Activated gamma-delta T cell treated with Interleukin-2 at 50 U/mL for 16 hours (primary cell): ENCODE results near the gene STX3.
"Not testable (repeated sequence)": the region's sequence is repeated elsewhere in the genome, so short reads cannot be mapped to it uniquely, and the experiment has no call there.

Source experiments
- DNase-seq: peaks from one replicate; pipeline ENCODE4 v3.0.0-alpha.2; 2020

Gene STX3

GRCh38 chr11:59794417-59794816 lies 39.2 kb downstream of the STX3 start:
- no peak for DNase-seq

GRCh38 chr11:59800390-59801025 lies 45.3 kb downstream of the STX3 start:
- no peak for DNase-seq

DNA sequence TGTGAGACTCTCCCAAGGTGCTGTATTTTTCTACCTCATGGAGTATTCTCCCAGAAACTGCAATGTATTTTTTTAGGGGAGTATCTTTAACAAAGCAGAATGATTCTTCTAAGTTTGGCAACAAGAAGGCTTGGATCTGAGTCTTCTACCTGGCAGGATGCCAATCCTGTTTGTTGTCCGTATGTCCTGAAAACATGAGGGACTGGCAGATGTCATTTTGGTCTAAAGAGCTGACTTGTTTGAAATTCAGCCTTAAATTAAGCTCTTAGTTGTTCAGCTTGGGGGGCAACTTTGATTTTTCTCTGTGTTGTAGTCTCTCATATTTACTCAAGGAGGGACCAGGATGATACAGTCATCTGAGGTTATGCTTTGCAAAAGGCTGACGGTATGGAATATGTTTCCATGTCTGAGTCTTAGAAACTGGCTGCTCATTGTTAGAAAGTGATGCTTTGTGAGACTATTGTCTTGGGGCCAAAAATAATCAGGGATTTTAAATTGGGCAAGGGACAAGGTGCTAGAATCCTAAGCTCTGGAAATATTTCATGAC lies 46.1 kb downstream of the STX3 start:
- DNase-seq: no peak

- no peak for DNase-seq
Observed at GRCh38 chr11:59801981-59802638, 46.9 kb downstream of the STX3 start.

DNA sequence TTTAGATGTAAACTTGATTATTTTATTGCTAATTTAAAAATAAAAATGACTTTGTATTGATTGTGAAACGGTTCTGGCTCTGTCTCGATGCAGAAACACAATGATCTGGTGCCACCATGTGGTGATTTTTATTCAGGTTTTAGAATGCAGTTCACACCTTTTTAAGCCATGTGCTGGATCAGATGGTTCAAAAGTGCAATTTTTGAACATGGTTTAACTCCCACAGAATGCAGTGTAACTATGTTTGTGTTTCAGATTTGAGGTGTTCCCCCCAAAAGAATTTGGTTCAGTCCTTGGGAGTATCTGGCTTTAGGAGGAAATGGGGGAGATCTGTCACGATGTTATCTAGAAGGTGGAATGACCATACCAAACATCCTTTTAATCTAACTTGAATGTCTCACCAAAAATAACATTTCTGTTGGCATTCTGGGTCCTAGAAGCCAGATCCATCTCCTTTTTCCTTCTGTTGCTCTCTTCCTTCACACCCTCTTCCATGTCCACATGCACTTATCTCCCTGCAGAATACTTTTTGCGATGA lies 47.5 kb downstream of the STX3 start:
- peak; percentile 42 for DNase-seq

- no peak for DNase-seq
Observed at GRCh38 chr11:59804061-59804460, 48.9 kb downstream of the STX3 start.

- no peak for DNase-seq
Observed at GRCh38 chr11:59807047-59807610, 52.0 kb downstream of the STX3 start.

GRCh38 chr11:59810189-59810910 lies 55.2 kb downstream of the STX3 start, which contains the start of gene MRPL16:
Gene MRPL16, minus strand, starts transcription at chr11:59810778. Its CDS starts 120 bp downstream, at chr11:59810658.
- DNase-seq: peak; percentile 88

DNA sequence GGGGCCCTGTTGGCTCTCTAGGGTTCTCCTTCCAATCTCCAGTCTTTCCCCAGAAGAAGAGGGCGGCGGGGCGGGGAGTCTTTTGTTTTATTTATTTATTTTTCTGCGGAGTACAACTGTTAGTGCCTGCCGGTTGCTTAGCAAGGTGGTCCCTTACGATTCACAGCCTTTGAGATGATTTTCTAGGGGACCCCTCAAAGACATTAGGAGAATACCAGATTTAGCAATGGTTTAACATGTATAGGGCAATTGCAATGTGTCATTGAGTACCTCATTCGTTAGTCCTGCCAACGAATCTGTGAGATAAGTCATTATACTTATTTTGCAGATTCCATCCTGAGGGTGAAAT lies 55.7 kb downstream of the STX3 start:
- DNase-seq: no peak

- DNase-seq: no peak
Observed at GRCh38 chr11:59812220-59812619, 57.0 kb downstream of the STX3 start.

DNA sequence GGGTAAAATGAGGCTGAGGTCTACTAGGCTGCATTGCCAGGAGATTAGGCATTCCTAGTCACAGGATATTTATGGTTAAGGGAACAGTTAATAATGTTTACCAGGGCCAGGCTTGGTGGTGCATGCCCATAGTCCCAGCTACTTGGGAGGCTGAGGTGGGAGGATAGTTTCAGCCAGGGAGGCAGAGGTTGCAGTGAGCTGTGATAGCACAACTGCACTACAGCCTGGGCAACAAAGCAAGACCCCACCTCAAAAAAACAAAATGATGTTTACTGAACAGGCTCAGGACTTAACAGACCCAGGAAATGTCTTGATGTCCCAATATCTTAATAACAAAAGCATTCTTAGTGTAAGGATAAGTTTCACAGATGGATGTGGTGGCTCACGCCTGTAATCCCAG lies 58.2 kb downstream of the STX3 start:
- DNase-seq: no peak

DNA sequence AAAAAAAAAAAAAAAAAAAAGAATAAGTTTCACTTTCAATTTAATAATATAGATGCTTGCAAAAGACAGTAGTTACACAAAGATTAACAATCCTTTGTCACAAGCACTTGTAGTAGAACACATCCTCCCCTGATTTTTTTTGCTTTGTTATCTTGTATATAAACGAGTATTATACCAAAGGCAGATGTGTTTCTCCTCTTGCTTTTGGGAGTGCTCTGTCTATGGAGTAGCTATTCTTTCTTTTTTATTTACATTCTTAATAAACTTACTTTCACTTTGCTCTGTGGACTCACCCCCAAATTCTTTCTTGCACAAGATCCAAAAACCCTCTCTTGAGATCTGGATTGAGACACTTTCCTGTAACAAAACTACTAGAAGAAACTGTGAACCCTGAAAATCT lies 58.8 kb downstream of the STX3 start:
- DNase-seq: no peak

GRCh38 chr11:59815754-59816153 lies 60.6 kb downstream of the STX3 start:
- no peak for DNase-seq

DNA sequence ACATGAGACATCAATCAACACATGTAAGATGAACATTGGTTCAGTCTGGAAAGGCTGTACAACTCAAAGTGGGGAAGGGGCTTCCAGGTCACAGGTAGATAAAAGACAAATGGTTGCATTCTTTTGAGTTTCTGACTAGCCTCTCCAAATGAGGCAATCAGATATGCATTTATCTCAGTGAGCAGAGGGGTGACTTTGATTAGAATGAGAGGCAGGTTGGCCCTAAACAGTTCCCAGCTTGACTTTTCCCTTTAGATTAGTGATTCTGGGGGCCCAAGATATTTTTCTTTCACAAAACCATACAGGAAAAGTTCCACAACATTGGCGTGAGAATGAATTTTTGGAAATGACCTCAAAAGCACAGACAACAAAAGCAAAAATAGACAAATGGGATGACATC lies 61.3 kb downstream of the STX3 start:
- DNase-seq: not testable (repeated sequence)

DNA sequence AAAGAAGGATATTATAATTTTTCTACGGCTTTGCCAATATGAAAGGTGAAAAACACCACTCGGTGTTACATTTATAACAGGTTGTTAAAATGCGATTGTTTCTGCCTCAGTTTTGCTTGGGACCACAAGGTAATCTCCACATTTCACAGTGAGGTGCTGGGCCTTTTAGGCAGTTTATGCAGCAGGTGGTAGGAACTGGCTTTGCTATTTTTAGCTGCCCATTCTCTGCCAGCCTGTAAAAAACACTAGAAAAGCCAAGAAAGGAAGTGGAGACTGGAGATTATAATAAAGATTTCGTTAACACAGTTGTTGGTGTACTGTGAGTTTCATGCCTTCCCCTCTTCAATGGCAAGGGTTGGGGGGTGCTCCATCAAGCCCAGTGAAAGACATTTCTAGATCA lies 63.4 kb downstream of the STX3 start:
- no peak for DNase-seq

GRCh38 chr11:59822989-59823566 lies 67.9 kb downstream of the STX3 start:
- peak; percentile 17 for DNase-seq

DNA sequence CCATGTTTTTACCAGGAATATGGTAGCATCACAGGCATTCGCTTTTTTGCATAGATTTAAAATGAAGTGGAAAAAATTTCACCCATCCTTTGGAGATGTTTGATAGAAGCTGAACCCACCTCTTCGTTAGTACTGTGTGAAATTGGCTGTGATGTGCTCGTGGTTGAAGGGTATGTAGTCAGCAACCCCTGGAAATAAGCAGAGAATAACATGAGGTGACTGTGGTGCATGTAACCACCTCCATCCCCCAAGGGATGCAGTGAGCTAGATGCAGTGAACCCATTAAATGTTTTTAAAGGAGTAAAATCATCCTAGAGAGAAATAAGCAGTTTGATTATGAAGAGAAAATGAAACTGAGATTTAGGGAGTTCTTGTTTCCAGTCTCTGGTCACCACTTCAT lies 74.2 kb downstream of the STX3 start:
- DNase-seq: no peak

DNA sequence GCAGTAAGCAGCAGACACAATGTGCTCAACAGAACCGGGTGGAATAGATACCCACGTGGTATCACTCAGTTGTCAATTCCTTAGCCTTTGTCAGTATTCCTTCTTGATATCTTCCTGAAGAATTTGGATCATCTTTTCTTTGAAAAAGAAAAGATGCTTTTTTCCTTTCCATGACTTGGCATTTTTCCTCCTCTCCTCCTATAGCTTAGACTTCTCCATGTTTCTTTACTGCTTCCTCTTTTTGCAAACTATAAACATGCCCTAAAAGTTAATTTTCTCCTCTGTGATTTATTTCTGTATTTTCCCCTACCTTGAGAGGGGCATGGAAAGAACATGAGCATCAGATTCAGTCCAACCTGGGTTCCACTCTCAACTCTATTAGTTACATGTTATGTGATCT lies 78.4 kb downstream of the STX3 start:
- DNase-seq: no peak

- DNase-seq: no peak
Observed at GRCh38 chr11:59839615-59840014, 84.4 kb downstream of the STX3 start.

DNA sequence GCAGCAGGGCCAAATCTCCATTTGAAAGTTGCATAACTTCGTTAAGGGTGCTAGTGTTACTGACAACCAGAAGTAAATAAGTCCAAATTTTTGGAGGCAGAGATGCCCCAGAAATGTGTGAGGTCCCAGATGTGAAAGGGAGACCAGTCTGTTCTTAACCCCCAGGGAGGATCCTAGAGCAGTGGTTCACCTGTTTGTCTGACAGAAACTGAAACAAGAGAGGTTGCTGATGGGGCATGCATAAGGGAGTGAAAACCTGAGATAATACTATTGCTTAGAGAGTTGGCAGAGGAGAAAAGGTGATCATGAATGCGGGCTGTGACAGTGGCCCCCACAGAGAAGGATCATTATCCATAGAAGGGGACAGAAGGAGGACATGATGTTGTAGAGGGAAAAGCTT lies 86.3 kb downstream of the STX3 start:
- DNase-seq: no peak

DNA sequence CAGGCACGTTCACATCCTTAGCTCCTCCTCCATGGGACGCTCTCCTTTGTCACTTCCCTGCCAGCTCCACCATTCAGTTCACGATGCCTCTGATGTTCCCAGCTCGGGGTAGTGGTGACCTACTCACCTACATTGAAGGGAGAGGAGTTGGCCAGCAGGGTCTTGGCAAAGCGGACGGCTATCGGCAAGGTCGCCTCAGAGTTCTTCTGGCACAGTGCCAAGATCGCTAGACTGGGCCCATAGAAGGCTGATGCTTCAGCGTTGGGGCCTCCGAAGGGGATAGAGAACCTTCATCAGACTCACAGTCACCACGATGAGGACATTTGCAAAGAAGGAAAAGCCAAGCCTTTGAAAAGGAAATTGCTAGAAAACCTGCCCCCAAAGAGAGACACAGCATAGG lies 87.1 kb downstream of the STX3 start:
- no peak for DNase-seq

DNA sequence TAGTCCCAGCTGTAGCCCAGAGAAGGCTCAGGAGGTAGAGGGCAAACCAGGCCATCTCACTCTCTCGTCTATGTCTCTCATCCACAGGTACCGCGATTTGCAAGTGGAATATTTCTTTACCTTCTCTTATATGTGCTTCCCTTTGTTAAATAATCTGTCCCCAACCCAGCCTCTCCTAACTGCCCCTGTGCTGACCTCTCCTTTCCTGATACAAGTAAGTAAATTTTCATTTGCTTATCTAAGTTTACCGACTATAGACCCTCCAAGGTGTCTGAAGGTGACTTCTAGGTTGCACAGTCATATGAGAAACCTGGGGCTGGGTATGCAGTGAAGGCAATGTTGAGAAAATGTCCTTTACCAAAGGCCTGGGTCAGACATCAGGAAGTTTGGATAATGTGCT lies 90.2 kb downstream of the STX3 start, which contains the start of gene CBLIF:
CBLIF (minus strand) TSS at position 101 of the 400 bp plus-strand sequence; CDS start at position 55, 46 bp downstream.
- no peak for DNase-seq

- no peak for DNase-seq
Observed at GRCh38 chr11:59846556-59846955, 91.4 kb downstream of the STX3 start.
